DOHH2 (cell line): ENCODE measurements around the gene LYVE1.

ENCODE experiments used
- H3F3A ChIP-seq: fragments of 200-600 bp; sonication (generic), shearing (Covaris generic); 2 replicates; pipeline ENCODE4 v1.6.0; 2016; ENCODE audit warnings: antibody characterized with exemption, mild to moderate bottlenecking; ENCODE audit not compliant: control insufficient read depth, insufficient read depth
- H3K27ac ChIP-seq: fragments of 200-600 bp; sonication (generic); 2 replicates; pipeline ENCODE4 v1.5.1; 2014; ENCODE audit warnings: low read depth, mild to moderate bottlenecking, low read length, moderate library complexity
- H3K27me3 ChIP-seq: fragments of 200-600 bp; sonication (generic); 2 replicates; pipeline ENCODE4 v1.6.1; 2014; ENCODE audit warnings: mild to moderate bottlenecking, low read length, mixed read lengths; ENCODE audit not compliant: control insufficient read depth
- H3K36me3 ChIP-seq: fragments of 200-600 bp; sonication (generic); 2 replicates; pipeline ENCODE4 v1.6.1; 2014; ENCODE audit warnings: mild to moderate bottlenecking, low read length, moderate library complexity, mixed read lengths; ENCODE audit not compliant: control insufficient read depth
- H3K4me1 ChIP-seq: fragments of 200-600 bp; sonication (generic); 2 replicates; pipeline ENCODE4 v1.6.1; 2014; ENCODE audit warnings: mild to moderate bottlenecking, low read length, mixed read lengths; ENCODE audit not compliant: control insufficient read depth
- H3K4me2 ChIP-seq: fragments of 200-600 bp; sonication (generic); 2 replicates; pipeline ENCODE4 v1.6.0; 2014; ENCODE audit warnings: mild to moderate bottlenecking, low read length, moderate library complexity
- H3K4me3 ChIP-seq: fragments of 200-600 bp; sonication (generic); 2 replicates; pipeline ENCODE4 v1.5.1; 2014; ENCODE audit warnings: mild to moderate bottlenecking, low read length, mixed read lengths
- H3K79me2 ChIP-seq: fragments of 200-600 bp; sonication (generic); 2 replicates; pipeline ENCODE4 v1.6.1; 2014; ENCODE audit warnings: mild to moderate bottlenecking, low read length, mixed read lengths; ENCODE audit not compliant: control insufficient read depth
- H3K9me2 ChIP-seq: fragments of 200-600 bp; sonication (generic); replicated peaks from 2 replicates; pipeline ENCODE4 v1.6.1; 2014; ENCODE audit warnings: mild to moderate bottlenecking, low read length, mixed read lengths; ENCODE audit not compliant: control insufficient read depth
- H3K9me3 ChIP-seq: fragments of 200-600 bp; sonication (generic); 2 replicates; pipeline ENCODE4 v1.6.1; 2014; ENCODE audit warnings: antibody characterized with exemption, low read length, mixed read lengths; ENCODE audit not compliant: control insufficient read depth, insufficient read depth
- H4K20me1 ChIP-seq: fragments of 200-600 bp; sonication (generic); 2 replicates; pipeline ENCODE4 v1.6.0; 2014; ENCODE audit warnings: low read depth, mild to moderate bottlenecking, antibody characterized with exemption, low read length, moderate library complexity; ENCODE audit not compliant: control insufficient read depth, insufficient read depth
- EZH2phosphoT487 ChIP-seq: fragments of 200-600 bp; sonication (generic); IDR thresholded peaks from 2 replicates; pipeline ENCODE4 v1.6.1; 2017; ENCODE audit warnings: borderline replicate concordance, mild to moderate bottlenecking, antibody characterized with exemption, low read length, moderate library complexity, mixed read lengths
- TF ChIP-seq, protein P1 (sequence below): fragments of 200-600 bp; sonication (generic); IDR thresholded peaks from one replicate; pipeline ENCODE4 v1.5.1; 2014; ENCODE audit warnings: antibody characterized with exemption, mild to moderate bottlenecking, low read depth, low read length; ENCODE audit not compliant: poor library complexity, severe bottlenecking

Gene LYVE1

DNA sequence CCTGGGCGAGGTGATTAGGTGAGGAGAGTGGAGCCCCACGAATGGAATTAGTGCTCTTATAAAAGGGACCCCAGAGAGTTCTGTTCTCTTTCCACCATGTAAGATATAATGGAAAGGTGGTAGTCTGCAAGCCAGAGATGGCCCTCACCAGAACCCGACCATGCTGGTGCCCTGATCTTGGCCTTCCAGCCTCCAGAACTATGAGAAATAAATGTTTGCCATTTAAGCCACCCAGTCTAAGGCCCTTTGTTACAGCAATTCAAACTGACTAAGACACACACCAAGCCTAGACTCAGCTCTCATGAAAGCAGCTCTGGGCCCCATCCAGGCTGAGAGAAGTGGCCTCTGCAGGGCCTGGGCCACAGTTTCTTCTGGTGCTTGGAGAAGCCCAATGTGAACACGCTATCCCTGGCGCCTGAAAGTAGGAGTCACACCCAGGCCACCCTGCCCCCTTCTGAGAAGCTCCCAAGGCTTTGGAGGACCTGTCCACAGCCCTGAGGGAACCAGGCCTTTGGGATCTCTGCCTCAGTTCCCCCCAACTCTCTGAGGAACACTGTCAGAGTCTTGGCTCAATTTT lies 35.3 kb upstream of the LYVE1 start:
- Histone ChIP-seq H3F3A (no peaks in the 10 kb centered on the region), H3K36me3 (no peaks in the 10 kb centered on the region), H3K79me2 (no peaks in the 10 kb centered on the region), H3K27ac (no peak overlapping the region), H3K9me2 (no peaks in the 10 kb centered on the region), H3K4me2 (no peak overlapping the region), H3K4me1 (peaks cover 46% of the 10 kb centered on the region), H3K9me3 (no peaks in the 10 kb centered on the region), H4K20me1 (no peaks in the 10 kb centered on the region), H3K4me3 (no peak overlapping the region), H3K27me3 (no peaks in the 10 kb centered on the region)
- no peak for TF ChIP-seq EZH2phosphoT487
- TF ChIP-seq, protein P1, sequence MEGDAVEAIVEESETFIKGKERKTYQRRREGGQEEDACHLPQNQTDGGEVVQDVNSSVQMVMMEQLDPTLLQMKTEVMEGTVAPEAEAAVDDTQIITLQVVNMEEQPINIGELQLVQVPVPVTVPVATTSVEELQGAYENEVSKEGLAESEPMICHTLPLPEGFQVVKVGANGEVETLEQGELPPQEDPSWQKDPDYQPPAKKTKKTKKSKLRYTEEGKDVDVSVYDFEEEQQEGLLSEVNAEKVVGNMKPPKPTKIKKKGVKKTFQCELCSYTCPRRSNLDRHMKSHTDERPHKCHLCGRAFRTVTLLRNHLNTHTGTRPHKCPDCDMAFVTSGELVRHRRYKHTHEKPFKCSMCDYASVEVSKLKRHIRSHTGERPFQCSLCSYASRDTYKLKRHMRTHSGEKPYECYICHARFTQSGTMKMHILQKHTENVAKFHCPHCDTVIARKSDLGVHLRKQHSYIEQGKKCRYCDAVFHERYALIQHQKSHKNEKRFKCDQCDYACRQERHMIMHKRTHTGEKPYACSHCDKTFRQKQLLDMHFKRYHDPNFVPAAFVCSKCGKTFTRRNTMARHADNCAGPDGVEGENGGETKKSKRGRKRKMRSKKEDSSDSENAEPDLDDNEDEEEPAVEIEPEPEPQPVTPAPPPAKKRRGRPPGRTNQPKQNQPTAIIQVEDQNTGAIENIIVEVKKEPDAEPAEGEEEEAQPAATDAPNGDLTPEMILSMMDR: no peak

DNA sequence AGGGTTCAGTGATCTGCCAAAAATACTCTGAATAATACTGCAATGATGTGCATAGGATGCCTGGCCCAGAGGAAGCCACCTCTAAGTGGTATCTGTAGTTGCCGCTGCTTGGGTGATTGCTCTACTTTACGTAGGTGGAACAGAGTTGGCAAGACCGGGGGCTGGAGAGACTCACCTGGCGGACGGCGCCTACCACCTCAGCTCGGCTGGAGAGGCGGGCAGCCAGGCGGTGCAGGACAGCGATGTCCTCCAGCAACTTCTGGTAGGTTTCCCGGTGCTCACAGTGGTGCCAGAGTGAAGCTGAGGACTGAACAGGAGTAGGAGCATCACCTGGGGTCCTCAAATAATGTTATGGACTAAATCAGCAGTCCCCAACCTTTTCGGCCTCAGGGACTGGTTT lies 34.5 kb upstream of the LYVE1 start:
- no peak overlapping the region for H3K27ac ChIP-seq
- no peaks in the 10 kb centered on the region for H3K79me2 ChIP-seq
- no peak overlapping the region for H3K4me3 ChIP-seq
- H3K36me3 ChIP-seq: no peaks in the 10 kb centered on the region
- TF ChIP-seq EZH2phosphoT487: no peak
- TF ChIP-seq, protein P1: no peak
- H4K20me1 ChIP-seq: no peaks in the 10 kb centered on the region
- no peaks in the 10 kb centered on the region for H3K9me2 ChIP-seq
- H3K9me3 ChIP-seq: no peaks in the 10 kb centered on the region
- H3K4me2 ChIP-seq: no peak overlapping the region
- no peaks in the 10 kb centered on the region for H3K27me3 ChIP-seq
- H3K4me1 ChIP-seq: peaks cover 41% of the 10 kb centered on the region
- H3F3A ChIP-seq: no peaks in the 10 kb centered on the region

DNA sequence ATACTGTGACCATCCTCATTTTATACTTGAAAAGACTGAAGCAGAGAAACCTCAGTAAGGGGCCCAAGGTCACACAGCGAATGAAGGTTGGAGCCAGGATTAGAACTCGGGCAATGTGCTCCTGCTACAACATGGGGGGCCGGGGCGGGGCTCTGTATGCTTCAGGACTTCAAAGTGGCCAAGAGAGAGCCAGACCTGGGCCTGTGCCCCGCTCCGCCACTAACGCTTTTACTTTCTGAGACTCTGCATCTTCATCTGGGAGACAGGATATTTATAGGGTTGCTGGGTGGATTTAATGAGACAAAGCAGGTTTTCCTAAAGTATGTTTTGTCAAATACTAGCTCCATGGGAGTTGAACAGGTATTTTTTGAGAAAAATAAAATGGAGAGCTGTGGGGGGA lies 33.9 kb upstream of the LYVE1 start:
- no peaks in the 10 kb centered on the region for H3K9me3 ChIP-seq

More for the DNA sequence above, 33.9 kb upstream of the LYVE1 start:
- Histone ChIP-seq H3K9me2 (no peaks in the 10 kb centered on the region), H3K79me2 (no peaks in the 10 kb centered on the region), H3K4me1 (peaks cover 37% of the 10 kb centered on the region), H3K4me2 (no peak overlapping the region), H3K27me3 (no peaks in the 10 kb centered on the region), H4K20me1 (no peaks in the 10 kb centered on the region), H3K27ac (no peak overlapping the region), H3K4me3 (no peak overlapping the region), H3F3A (no peaks in the 10 kb centered on the region), H3K36me3 (no peaks in the 10 kb centered on the region)
- TF ChIP-seq EZH2phosphoT487: no peak
- TF ChIP-seq, protein P1: no peak
